Endodermal cell (in vitro differentiated cells): ENCODE results near the gene KLHL25. TPM values are rescaled to one million over a fixed set of nuclear protein-coding genes. Genes with fewer than 3 reads are reported as not detected.
A peak's percentile ranks its signal among the peaks of the same experiment; 100 is the strongest.
"Not testable (repeated sequence)": the region's sequence is repeated elsewhere in the genome, so short reads cannot be mapped to it uniquely, and the experiment has no call there.

ENCODE experiments used
- DNase-seq: peaks from one replicate; pipeline ENCODE4 v3.0.0-alpha.2; 2017
- H3K27ac ChIP-seq: 2 replicates; pipeline ENCODE4 v1.5.1; 2013; ENCODE audit warnings: mild to moderate bottlenecking, low read depth, low read length, moderate library complexity
- H3K27me3 ChIP-seq: 2 replicates; pipeline ENCODE4 v1.6.1; 2013; ENCODE audit warnings: mild to moderate bottlenecking, low read length, moderate library complexity; ENCODE audit not compliant: insufficient read depth, control insufficient read depth, poor library complexity, severe bottlenecking
- H3K36me3 ChIP-seq: 2 replicates; pipeline ENCODE4 v1.7.0; 2013; ENCODE audit warnings: mild to moderate bottlenecking, low read length, moderate library complexity; ENCODE audit not compliant: control insufficient read depth, insufficient read depth
- H3K4me1 ChIP-seq: one replicate; pipeline ENCODE4 v1.7.0; 2013; ENCODE audit warnings: low read length; ENCODE audit not compliant: control insufficient read depth, insufficient read depth
- H3K4me3 ChIP-seq: 2 replicates; pipeline ENCODE4 v1.5.1; 2013; ENCODE audit warnings: mild to moderate bottlenecking, low read length, moderate library complexity
- H3K9ac ChIP-seq: 2 replicates; pipeline ENCODE4 v1.6.1; 2013; ENCODE audit warnings: mild to moderate bottlenecking, low read length, moderate library complexity; ENCODE audit not compliant: poor library complexity, severe bottlenecking; ENCODE audit errors: extremely low read depth
- H3K9me3 ChIP-seq: 2 replicates; pipeline ENCODE4 v1.6.1; 2013; ENCODE audit warnings: mild to moderate bottlenecking, low read length, moderate library complexity; ENCODE audit not compliant: control insufficient read depth
- H3K27ac Mint-ChIP-seq: 2 replicates; pipeline ENCODE4 v1.8.0; 2020; ENCODE audit warnings: mixed read lengths
- H3K27me3 Mint-ChIP-seq: 2 replicates; pipeline ENCODE4 v1.8.0; 2021; ENCODE audit warnings: mild to moderate bottlenecking, mixed read lengths; ENCODE audit not compliant: insufficient read depth
- H3K36me3 Mint-ChIP-seq: 2 replicates; pipeline ENCODE4 v1.8.0; 2020; ENCODE audit warnings: low read depth, mixed read lengths
- H3K4me1 Mint-ChIP-seq: 2 replicates; pipeline ENCODE4 v1.8.0; 2020; ENCODE audit warnings: mixed read lengths
- H3K4me3 Mint-ChIP-seq: 2 replicates; pipeline ENCODE4 v1.8.0; 2020; ENCODE audit warnings: mild to moderate bottlenecking, moderate library complexity, mixed read lengths
- H3K9me3 Mint-ChIP-seq: 2 replicates; pipeline ENCODE4 v1.8.0; 2020; ENCODE audit warnings: mild to moderate bottlenecking, mixed read lengths
- WGBS, 2 experiments: methylation state at CpG; one replicate each; pipeline versions ENCODE4 v1.1.5 to v1.1.7; 2013; ENCODE audit warnings: missing lambda C conversion rate in 2 of 2, mixed read lengths in 1 of 2; ENCODE audit not compliant: insufficient coverage in 1 of 2, insufficient read length in 1 of 2; 5-methylcytosine and 5-hydroxymethylcytosine counted together
- total RNA-seq, 2 donors: library from RNA; stranded (reverse); fragmentation: NEBNext Ultra II Directional in 1 of 2; extraction: Animal tissue kit (Norgen Biotek cat#: 25700) in 1 of 2; gene quantifications; 2 replicates in 1 of 2; 3 replicates in 1 of 2; pipeline ENCODE4 v1.2.1, GENCODE V29; 2021
- TF ChIP-seq, protein P1 (sequence below): fragments of 200-600 bp; sonication (generic); conservative IDR thresholded peaks from 2 replicates; pipeline ENCODE4 v1.5.0; 2021; ENCODE audit warnings: antibody characterized with exemption, mild to moderate bottlenecking

Gene KLHL25
- total RNA-seq, 2 donors from 2014 or later: 13.3 TPM

- Mint-ChIP-seq H3K36me3 (no peaks in the 10 kb centered on the region), H3K27ac (no peak overlapping the region), H3K9me3 (peaks cover 10% of the 10 kb centered on the region), H3K4me1 (no peaks in the 10 kb centered on the region), H3K4me3 (no peak overlapping the region), H3K27me3 (no peaks in the 10 kb centered on the region)
- Histone ChIP-seq H3K27me3 (no peaks in the 10 kb centered on the region), H3K9ac (no peak overlapping the region), H3K9me3 (no peaks in the 10 kb centered on the region), H3K4me3 (no peak overlapping the region), H3K27ac (no peak overlapping the region), H3K36me3 (no peaks in the 10 kb centered on the region), H3K4me1 (no peaks in the 10 kb centered on the region)
- TF ChIP-seq, protein P1, sequence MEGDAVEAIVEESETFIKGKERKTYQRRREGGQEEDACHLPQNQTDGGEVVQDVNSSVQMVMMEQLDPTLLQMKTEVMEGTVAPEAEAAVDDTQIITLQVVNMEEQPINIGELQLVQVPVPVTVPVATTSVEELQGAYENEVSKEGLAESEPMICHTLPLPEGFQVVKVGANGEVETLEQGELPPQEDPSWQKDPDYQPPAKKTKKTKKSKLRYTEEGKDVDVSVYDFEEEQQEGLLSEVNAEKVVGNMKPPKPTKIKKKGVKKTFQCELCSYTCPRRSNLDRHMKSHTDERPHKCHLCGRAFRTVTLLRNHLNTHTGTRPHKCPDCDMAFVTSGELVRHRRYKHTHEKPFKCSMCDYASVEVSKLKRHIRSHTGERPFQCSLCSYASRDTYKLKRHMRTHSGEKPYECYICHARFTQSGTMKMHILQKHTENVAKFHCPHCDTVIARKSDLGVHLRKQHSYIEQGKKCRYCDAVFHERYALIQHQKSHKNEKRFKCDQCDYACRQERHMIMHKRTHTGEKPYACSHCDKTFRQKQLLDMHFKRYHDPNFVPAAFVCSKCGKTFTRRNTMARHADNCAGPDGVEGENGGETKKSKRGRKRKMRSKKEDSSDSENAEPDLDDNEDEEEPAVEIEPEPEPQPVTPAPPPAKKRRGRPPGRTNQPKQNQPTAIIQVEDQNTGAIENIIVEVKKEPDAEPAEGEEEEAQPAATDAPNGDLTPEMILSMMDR: no peak
- 77 to 79% methylated on average over 5 to 7 of the region's 7 CpGs for WGBS, 2 experiments
- no peak for DNase-seq
These were observed 9.9 kb upstream of the KLHL25 start for GRCh38 chr15:85804481-85805170.

DNA sequence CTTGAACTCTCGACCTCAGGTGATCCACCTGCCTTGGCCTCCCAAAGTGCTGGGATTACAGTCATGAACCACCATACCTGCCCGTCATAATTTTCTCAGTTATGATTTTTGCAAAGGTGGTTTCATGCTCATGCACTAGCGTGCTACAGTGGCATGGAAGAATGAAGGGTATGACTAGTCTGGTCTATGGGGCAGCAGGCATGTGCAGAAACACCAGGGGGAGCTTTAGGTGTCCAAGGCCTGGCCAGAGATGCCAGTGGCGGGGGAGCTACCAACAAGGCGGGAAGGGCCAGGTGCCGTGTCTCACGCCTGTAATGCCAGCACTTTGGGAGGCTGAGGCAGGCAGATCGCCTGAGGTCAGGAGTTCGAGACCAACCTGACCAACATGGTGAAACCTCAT lies 7.9 kb upstream of the KLHL25 start:
- not testable (repeated sequence) for H3K27ac Mint-ChIP-seq, H3K4me3 ChIP-seq, H3K27me3 Mint-ChIP-seq, H3K9me3 ChIP-seq, H3K9ac ChIP-seq, H3K27me3 ChIP-seq, H3K4me1 Mint-ChIP-seq, H3K27ac ChIP-seq, H3K36me3 Mint-ChIP-seq, H3K9me3 Mint-ChIP-seq, H3K4me3 Mint-ChIP-seq, H3K36me3 ChIP-seq, H3K4me1 ChIP-seq
- DNase-seq: peak; percentile 68
- 89 to 100% methylated on average over 1 to 9 of the region's 9 CpGs for WGBS, 2 experiments
- TF ChIP-seq, protein P1: peak; percentile 61

- H3K36me3 Mint-ChIP-seq: no peaks in the 10 kb centered on the region
- no peak overlapping the region for H3K27ac ChIP-seq
- H3K9ac ChIP-seq: no peak overlapping the region
- 93% methylated on average over 8 to 9 of the region's 9 CpGs for WGBS, 2 experiments
- H3K36me3 ChIP-seq: no peaks in the 10 kb centered on the region
- H3K9me3 ChIP-seq: no peaks in the 10 kb centered on the region
- H3K4me1 Mint-ChIP-seq: peaks cover 2% of the 10 kb centered on the region
- H3K4me3 ChIP-seq: no peak overlapping the region
- H3K27ac Mint-ChIP-seq: no peak overlapping the region
- H3K4me3 Mint-ChIP-seq: no peak overlapping the region
- H3K27me3 ChIP-seq: no peaks in the 10 kb centered on the region
- DNase-seq: peak; percentile 80
- no peaks in the 10 kb centered on the region for H3K4me1 ChIP-seq
- H3K9me3 Mint-ChIP-seq: peaks cover 10% of the 10 kb centered on the region
- H3K27me3 Mint-ChIP-seq: peaks cover 9% of the 10 kb centered on the region
- TF ChIP-seq, protein P1: peak; percentile 38
These were observed 5.9 kb upstream of the KLHL25 start for GRCh38 chr15:85800478-85801123.

DNA sequence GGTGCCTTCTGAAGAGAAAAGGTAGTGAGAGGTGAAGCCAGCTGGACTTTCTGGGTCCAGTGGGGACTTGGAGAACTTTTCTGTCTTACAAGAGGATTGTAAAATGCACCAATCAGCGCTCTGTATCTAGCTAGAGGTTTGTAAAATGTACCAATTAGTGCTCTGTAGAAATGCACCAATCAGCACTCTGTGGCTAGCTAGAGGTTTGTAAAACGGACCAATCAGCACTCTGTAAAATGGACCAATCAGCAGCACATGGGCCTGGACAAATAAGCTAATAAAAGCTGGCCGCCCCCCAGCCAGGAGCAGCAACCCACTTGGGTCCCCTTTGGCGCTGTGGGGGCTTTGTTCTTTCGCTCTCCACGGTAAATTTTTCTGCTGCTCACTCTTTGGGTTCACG lies 1.6 kb upstream of the KLHL25 start:
- not testable (repeated sequence) for DNase-seq, H3K9ac ChIP-seq, H3K4me1 ChIP-seq, H3K36me3 Mint-ChIP-seq, H3K27ac ChIP-seq, H3K27ac Mint-ChIP-seq, H3K9me3 Mint-ChIP-seq, H3K4me3 ChIP-seq, H3K27me3 ChIP-seq, H3K4me3 Mint-ChIP-seq, H3K36me3 ChIP-seq, H3K9me3 ChIP-seq
- H3K27me3 Mint-ChIP-seq: peaks cover 11% of the 10 kb centered on the region
- peaks cover 21% of the 10 kb centered on the region for H3K4me1 Mint-ChIP-seq
- 93 to 94% methylated on average over 3 to 7 of the region's 7 CpGs for WGBS, 2 experiments
